HepG2 (cell line): ENCODE data around the gene MRPL48. TPM values are rescaled to one million over a fixed set of nuclear protein-coding genes. Genes with fewer than 3 reads are reported as not detected.

Source experiments
- ATAC-seq: fragments of 200-7000 bp; cut with Tn5 transposase; 3 replicates; pipeline ENCODE4 v1.9.1; 2020; ENCODE audit warnings: mild to moderate bottlenecking, moderate library complexity
- BruUV-seq: library from RNA; stranded (reverse); fragments of 400-500 nt; replicated peaks from 2 replicates; lab custom pipeline; 2021; lab: Mats Ljungman, UMichigan
- CTCF ChIA-PET: fragments of 300-600 bp; formaldehyde crosslinking; extraction: SDS; loops from one replicate; lab custom pipeline; 2021; ENCODE audit warnings: low total read pairs, inconsistent platforms, low intra/inter-chr PET ratio; lab: Yijun Ruan, JAX
- POLR2A ChIA-PET: fragments of 350-600 bp; sonication (Branson Sonifier 250); formaldehyde crosslinking; loops from one replicate; lab custom pipeline; 2020; ENCODE audit warnings: antibody characterized with exemption, inconsistent platforms; lab: Yijun Ruan, JAX
- DNase-seq: peaks from one replicate; pipeline ENCODE4 v3.0.0-alpha.2; 2015; ENCODE audit warnings: low spot score
- FAIRE-seq: peaks from 3 replicates; lab custom pipeline; 2011; peaks lifted over from hg19 to GRCh38; lab: Jason Lieb, UNC
- H2AFZ ChIP-seq: one replicate; pipeline ENCODE4 v1.6.1; 2011; ENCODE audit warnings: low read length, inconsistent platforms
- H3K27ac ChIP-seq: fragments of 300-600 bp; 3 replicates; pipeline ENCODE4 v1.8.0; 2011; ENCODE audit warnings: mixed run types, mild to moderate bottlenecking, mixed read lengths, low read length, inconsistent platforms; ENCODE audit not compliant: insufficient read depth; ENCODE audit errors: extremely low read length
- H3K27me3 ChIP-seq, 2 experiments: fragments of 200-600 bp in 1 of 2; 2 replicates in 1 of 2; 3 replicates in 1 of 2; pipeline versions ENCODE4 v1.6.0 to v1.8.0; 2011; ENCODE audit warnings: low read length in 2 of 2, mild to moderate bottlenecking in 2 of 2, moderate library complexity in 2 of 2, inconsistent platforms in 1 of 2; ENCODE audit not compliant: insufficient read depth in 2 of 2, control insufficient read depth in 1 of 2
- H3K36me3 ChIP-seq, 2 experiments: fragments of 200-600 bp in 1 of 2; replicated peaks in 1 of 2; 2 replicates in 1 of 2; 3 replicates in 1 of 2; pipeline versions ENCODE4 v1.5.1 to v1.8.0; 2011; ENCODE audit warnings: low read length in 2 of 2, inconsistent platforms in 1 of 2; ENCODE audit not compliant: insufficient read depth in 2 of 2, control insufficient read depth in 1 of 2
- H3K4me1 ChIP-seq: 2 replicates; pipeline ENCODE4 v1.5.1; 2012; ENCODE audit warnings: low read length, inconsistent platforms; ENCODE audit not compliant: insufficient read depth
- H3K4me2 ChIP-seq: 2 replicates; pipeline ENCODE4 v1.6.0; 2011; ENCODE audit warnings: low read depth, low read length, inconsistent platforms
- H3K4me3 ChIP-seq, 3 experiments: fragments of 200-600 bp in 1 of 3; sonication (generic), shearing (Covaris generic) in 1 of 3; replicated peaks in 1 of 3; 2 replicates each; pipeline ENCODE4 v1.5.1; 2011 to 2016; ENCODE audit warnings: low read length in 3 of 3, inconsistent platforms in 2 of 3, low read depth in 2 of 3, mild to moderate bottlenecking in 2 of 3, control low read depth in 1 of 3, mixed read lengths in 1 of 3; ENCODE audit not compliant: insufficient read depth in 1 of 3
- H3K79me2 ChIP-seq: one replicate; pipeline ENCODE4 v1.6.1; 2011; ENCODE audit warnings: low read length, inconsistent platforms; ENCODE audit not compliant: insufficient read depth
- H3K9ac ChIP-seq: 2 replicates; pipeline ENCODE4 v1.6.0; 2011; ENCODE audit warnings: mild to moderate bottlenecking, low read depth, low read length, inconsistent platforms; ENCODE audit not compliant: insufficient read depth
- H3K9me3 ChIP-seq: 2 replicates; pipeline ENCODE4 v1.5.1; 2012; ENCODE audit warnings: mild to moderate bottlenecking, low read length
- H4K20me1 ChIP-seq: 2 replicates; pipeline ENCODE4 v1.6.0; 2011; ENCODE audit warnings: inconsistent platforms, mild to moderate bottlenecking, low read length, moderate library complexity; ENCODE audit not compliant: insufficient read depth
- ARNT ChIP-seq: fragments of 450-650 bp; IDR thresholded peaks from 2 replicates; pipeline ENCODE4 v1.6.1; 2017
- CTCF ChIP-seq: sonication (generic); formaldehyde crosslinking; IDR thresholded peaks from 2 replicates; pipeline ENCODE4 v1.5.0; 2020; ENCODE audit warnings: mild to moderate bottlenecking, missing genetic modification reagents, moderate library complexity
- GATAD1 ChIP-seq: IDR thresholded peaks from 2 replicates; pipeline ENCODE4 v1.6.1; 2016; ENCODE audit warnings: missing genetic modification reagents, missing compliant biosample characterization
- HIVEP1 ChIP-seq: sonication (generic); formaldehyde crosslinking; IDR thresholded peaks from 2 replicates; pipeline ENCODE4 v1.4.0; 2020; ENCODE audit warnings: mild to moderate bottlenecking, missing genetic modification reagents
- JUN ChIP-seq: sonication (generic); formaldehyde crosslinking; IDR thresholded peaks from 2 replicates; pipeline ENCODE4 v1.4.0; 2020; ENCODE audit warnings: mild to moderate bottlenecking, missing genetic modification reagents
- KAT8 ChIP-seq: IDR thresholded peaks from 2 replicates; pipeline ENCODE4 v1.6.1; 2016; ENCODE audit warnings: missing genetic modification reagents, missing compliant biosample characterization
- MTF1 ChIP-seq: sonication (generic); formaldehyde crosslinking; IDR thresholded peaks from 2 replicates; pipeline ENCODE4 v1.5.0; 2020; ENCODE audit warnings: missing genetic modification reagents
- NFE2 ChIP-seq: sonication (generic); formaldehyde crosslinking; IDR thresholded peaks from 2 replicates; pipeline ENCODE4 v1.4.0; 2020; ENCODE audit warnings: missing genetic modification reagents
- NFYB ChIP-seq: sonication (generic); formaldehyde crosslinking; IDR thresholded peaks from 2 replicates; pipeline ENCODE4 v1.4.0; 2020; ENCODE audit warnings: missing genetic modification reagents
- NR3C1 ChIP-seq: sonication (generic); formaldehyde crosslinking; IDR thresholded peaks from 2 replicates; pipeline ENCODE4 v1.4.0; 2020; ENCODE audit warnings: missing genetic modification reagents
- TOPORS ChIP-seq: sonication (generic); formaldehyde crosslinking; IDR thresholded peaks from 2 replicates; pipeline ENCODE4 v1.8.0; 2023; ENCODE audit warnings: mild to moderate bottlenecking, missing genetic modification reagents
- ZBTB26 ChIP-seq: IDR thresholded peaks from 2 replicates; pipeline ENCODE4 v1.6.1; 2016; ENCODE audit warnings: missing compliant biosample characterization, missing genetic modification reagents, borderline replicate concordance
- ZMYM3 ChIP-seq: sonication (generic); formaldehyde crosslinking; IDR thresholded peaks from 2 replicates; pipeline ENCODE4 v1.5.1; 2020; ENCODE audit warnings: mild to moderate bottlenecking, missing genetic modification reagents
- ZNF142 ChIP-seq: sonication (generic); formaldehyde crosslinking; IDR thresholded peaks from 2 replicates; pipeline ENCODE4 v1.4.0; 2020; ENCODE audit warnings: missing genetic modification reagents
- ZNF550 ChIP-seq: sonication (generic); formaldehyde crosslinking; IDR thresholded peaks from 2 replicates; pipeline ENCODE4 v1.4.0; 2020; ENCODE audit warnings: mild to moderate bottlenecking, missing genetic modification reagents, borderline replicate concordance
- ZNF615 ChIP-seq: sonication (generic); formaldehyde crosslinking; IDR thresholded peaks from 2 replicates; pipeline ENCODE4 v1.5.0; 2020; ENCODE audit warnings: mild to moderate bottlenecking, missing genetic modification reagents, borderline replicate concordance
- WGBS: methylation state at CpG from one replicate; pipeline ENCODE4 v1.1.6; 2017; ENCODE audit warnings: low lambda C conversion rate; 5-methylcytosine and 5-hydroxymethylcytosine counted together
- in situ Hi-C: cut with HindIII; loops from 2 replicates; pipeline ENCODE4 v1.10.0; 2017; ENCODE audit warnings: low pct_unique_long_range_greater_than_20kb; ENCODE audit not compliant: extremely low pct_ligation_motif_present
- intact Hi-C: fragments of 100-400 bp; cut with micrococcal nuclease; formaldehyde crosslinking; loops from one replicate; pipeline ENCODE4 v1.10.0; 2022; ENCODE audit not compliant: unreplicated experiment
- polyA plus RNA-seq, 8 experiments: library from polyadenylated mRNA; depleted of rRNA in 3 of 8; stranded (reverse) in 7 of 8; unstranded in 1 of 8; fragments of >200 nt; fragmentation: Illumina TruSeq in 4 of 8; extraction: Trizol in 4 of 8; gene quantifications; 2 replicates each; pipeline versions ENCODE4 v1.2.1 to v1.2.3, GENCODE V29; 2011 to 2016; ENCODE audit warnings: low read depth in 4 of 8, missing spikeins in 1 of 8, mixed read lengths in 1 of 8; ENCODE audit not compliant: insufficient read depth in 1 of 8
- total RNA-seq, 5 experiments: library from RNA; depleted of rRNA; stranded (reverse); fragments of >200 nt; fragmentation: Illumina TruSeq; extraction: Trizol; gene quantifications; 2 replicates each; pipeline ENCODE4 v1.2.3, GENCODE V29; 2016; ENCODE audit warnings: low read depth in 1 of 5

Gene MRPL48
- total and polyA plus RNA-seq, 2 of the 13 experiments (the other 11 are each of a cell fraction or from before 2014, with no cell fraction given) = 61.2 to 67.9 TPM

GRCh38 chr11:73852049-73852448 lies 64.4 kb downstream of the MRPL48 start (continued):
- TF ChIP-seq ZNF142 = no peak
- TF ChIP-seq KAT8 (CRISPR knock-in tag) = no peak
- TF ChIP-seq ZMYM3 (CRISPR knock-in tag) = no peak
- TF ChIP-seq GATAD1 (CRISPR knock-in tag) = no peak

GRCh38 chr11:73854680-73855079 lies 67.0 kb downstream of the MRPL48 start:
- WGBS = 100% methylated on average over 1 of the region's 1 CpG
- Histone ChIP-seq H2AFZ (no peak overlapping the region), H3K27me3 (no peaks in the 10 kb centered on the region), H3K4me1 (no peaks in the 10 kb centered on the region), H3K4me3 (no peak overlapping the region), H4K20me1 (no peaks in the 10 kb centered on the region), H3K9me3 (no peaks in the 10 kb centered on the region), H3K79me2 (no peaks in the 10 kb centered on the region), H3K27ac (no peak overlapping the region), H3K4me2 (no peak overlapping the region), H3K9ac (no peak overlapping the region), H3K36me3 (peaks cover 0 to 2% of the 10 kb centered on the region in 2 experiments; a peak in 3 of 5 replicates)
- in situ Hi-C loops = no loop called here
- intact Hi-C loops = no loop called here
- ChIA-PET CTCF (no interaction called here), POLR2A (interaction anchor here (1.1 to 2.8 kb wide), 2 partner anchors 12 to 15 kb away, joined by 4 to 8 read pairs; no protein-coding TSS in a partner anchor)
- BruUV-seq = no TSS peak
- ATAC-seq (no peak), DNase-seq (no peak), FAIRE-seq (no peak)
- no peak for TF ChIP-seq ZNF615
- no peak for TF ChIP-seq CTCF
- TF ChIP-seq HIVEP1 (CRISPR knock-in tag) = no peak
- TF ChIP-seq NFE2 (CRISPR knock-in tag) = no peak
- no peak for TF ChIP-seq ARNT
- TF ChIP-seq JUN = no peak
- TF ChIP-seq ZBTB26 = no peak
- no peak for TF ChIP-seq NFYB
- no peak for TF ChIP-seq MTF1 (CRISPR knock-in tag)
- no peak for TF ChIP-seq TOPORS (CRISPR knock-in tag)
- TF ChIP-seq ZNF550 (CRISPR knock-in tag) = no peak
- TF ChIP-seq NR3C1 (CRISPR knock-in tag) = no peak
